GM21515 (cell line): ENCODE results near the gene SLC24A5.

Experiments
- ATAC-seq: cut with Tn5 transposase; IDR thresholded peaks from one replicate; pipeline ENCODE4 v1.9.1; 2021; ENCODE audit not compliant: unreplicated experiment

The SLC24A5 gene

GRCh38 chr15:48185529-48185928 is 64.7 kb downstream of the SLC24A5 start:
- ATAC-seq, result no peak

GRCh38 chr15:48186271-48186670 is 65.5 kb downstream of the SLC24A5 start:
- ATAC-seq, result no peak

- ATAC-seq, result no peak
These were observed 70.3 kb downstream of the SLC24A5 start for GRCh38 chr15:48190932-48191573.

- ATAC-seq, result no peak
These were observed 70.9 kb downstream of the SLC24A5 start, which contains the start of gene CTXN2 for GRCh38 chr15:48191574-48192225. Gene CTXN2, plus strand, starts transcription at chr15:48191665. Its CDS starts 9,636 bp downstream, at chr15:48201301.
